SH-SY5Y (cell line): ENCODE results near the gene ZFPM1.

Experiments
- GATA2 ChIP-seq: IDR thresholded peaks from 2 replicates; pipeline ENCODE4 v1.6.1; 2011; ENCODE audit warnings: mild to moderate bottlenecking, low read depth, low read length
- GATA3 ChIP-seq: IDR thresholded peaks from 2 replicates; pipeline ENCODE4 v1.6.1; 2011; ENCODE audit warnings: low read depth, mild to moderate bottlenecking, low read length, moderate library complexity

Gene ZFPM1

GRCh38 chr16:88469615-88470395 lies 16.7 kb downstream of the ZFPM1 start:
- TF ChIP-seq GATA2 (no peak), GATA3 (no peak)

- TF ChIP-seq GATA2 (no peak), GATA3 (no peak)
Observed at GRCh38 chr16:88471115-88471514, 18.0 kb downstream of the ZFPM1 start.

GRCh38 chr16:88471575-88471974 lies 18.5 kb downstream of the ZFPM1 start:
- TF ChIP-seq GATA3: no peak
- TF ChIP-seq GATA2: no peak

GRCh38 chr16:88472069-88472468 lies 19.0 kb downstream of the ZFPM1 start:
- no peak for TF ChIP-seq GATA3
- no peak for TF ChIP-seq GATA2

- no peak for TF ChIP-seq GATA2
- no peak for TF ChIP-seq GATA3
Observed at GRCh38 chr16:88472637-88473205, 19.6 kb downstream of the ZFPM1 start.

GRCh38 chr16:88473666-88474534 lies 20.8 kb downstream of the ZFPM1 start:
- TF ChIP-seq GATA2 (no peak), GATA3 (no peak)

GRCh38 chr16:88475037-88475436 lies 22.0 kb downstream of the ZFPM1 start:
- TF ChIP-seq GATA2 (no peak), GATA3 (no peak)

GRCh38 chr16:88476203-88476602 lies 23.1 kb downstream of the ZFPM1 start:
- no peak for TF ChIP-seq GATA2
- TF ChIP-seq GATA3: no peak

- TF ChIP-seq GATA3 (no peak), GATA2 (no peak)
Observed at GRCh38 chr16:88476817-88477397, 23.8 kb downstream of the ZFPM1 start.

GRCh38 chr16:88477631-88478519 lies 24.8 kb downstream of the ZFPM1 start:
- TF ChIP-seq GATA2 (no peak), GATA3 (no peak)

GRCh38 chr16:88478889-88479792 lies 26.1 kb downstream of the ZFPM1 start:
- TF ChIP-seq GATA3 (no peak), GATA2 (peak; percentile 90)

- TF ChIP-seq GATA2 (no peak), GATA3 (no peak)
Observed at GRCh38 chr16:88479793-88480760, 27.0 kb downstream of the ZFPM1 start.

GRCh38 chr16:88480829-88481228 lies 27.7 kb downstream of the ZFPM1 start:
- TF ChIP-seq GATA3: no peak
- TF ChIP-seq GATA2: no peak
